IPS-NIHi7 (cell line): Measurements from ENCODE around the gene MT1B.

ENCODE experiments used
- DNase-seq: peaks from one replicate; pipeline ENCODE4 v3.0.0; 2012; ENCODE audit warnings: mixed read lengths; ENCODE audit errors: extremely low spot score

MT1B gene

GRCh38 chr16:56651586-56651985 is at the start of gene MT1B:
MT1B (plus strand) TSS chr16:56651886; CDS start chr16:56651954, 68 bp downstream.
- DNase-seq: no peak

GRCh38 chr16:56603589-56603988 is 48.1 kb upstream of the MT1B start:
- peak; percentile 74 for DNase-seq

- no peak for DNase-seq
Observed at GRCh38 chr16:56604966-56605365, 46.7 kb upstream of the MT1B start.

GRCh38 chr16:56605475-56605874 is 46.2 kb upstream of the MT1B start:
- no peak for DNase-seq

GRCh38 chr16:56606071-56606475 is 45.6 kb upstream of the MT1B start:
- no peak for DNase-seq

- DNase-seq: no peak
Observed at GRCh38 chr16:56606476-56607108, 45.1 kb upstream of the MT1B start.

- no peak for DNase-seq
Observed at GRCh38 chr16:56607109-56607618, 44.5 kb upstream of the MT1B start.

- no peak for DNase-seq
Observed at GRCh38 chr16:56607675-56608042, 44.0 kb upstream of the MT1B start.

GRCh38 chr16:56608043-56608875 is 43.4 kb upstream of the MT1B start, which contains the start of gene MT2A:
MT2A (plus strand) TSS chr16:56608584; CDS start chr16:56608656, 72 bp downstream.
- DNase-seq: peak; percentile 93

GRCh38 chr16:56608876-56609462 is 42.7 kb upstream of the MT1B start:
- no peak for DNase-seq

GRCh38 chr16:56609463-56609921 is 42.2 kb upstream of the MT1B start:
- DNase-seq: no peak

- DNase-seq: no peak
Observed at GRCh38 chr16:56610017-56610608, 41.6 kb upstream of the MT1B start.

- DNase-seq: no peak
Observed at GRCh38 chr16:56610609-56611111, 41.0 kb upstream of the MT1B start.

- DNase-seq: no peak
Observed at GRCh38 chr16:56611281-56611833, 40.3 kb upstream of the MT1B start.

- DNase-seq: no peak
Observed at GRCh38 chr16:56613706-56614105, 38.0 kb upstream of the MT1B start.

- no peak for DNase-seq
Observed at GRCh38 chr16:56614549-56614991, 37.1 kb upstream of the MT1B start.

GRCh38 chr16:56615353-56615752 is 36.3 kb upstream of the MT1B start:
- no peak for DNase-seq

GRCh38 chr16:56616608-56617211 is 35.0 kb upstream of the MT1B start:
- no peak for DNase-seq

- DNase-seq: no peak
Observed at GRCh38 chr16:56617212-56618085, 34.2 kb upstream of the MT1B start.

GRCh38 chr16:56618138-56618537 is 33.5 kb upstream of the MT1B start:
- no peak for DNase-seq
